HL-60 (cell line): ENCODE results near the gene COL18A1.
"Not testable (repeated sequence)": the region's sequence is repeated elsewhere in the genome, so short reads cannot be mapped to it uniquely, and the experiment has no call there.

Experiments used
- DNase-seq, 2 experiments: peaks; one replicate each; pipeline ENCODE4 v3.0.0-alpha.2; 2010 to 2020; ENCODE audit warnings: low read depth in 1 of 2, low spot score in 1 of 2
- H3K27ac ChIP-seq: fragments of 250-450 bp; sonication (Bioruptor Pico); replicated peaks from 2 replicates; pipeline ENCODE4 v1.5.1; 2020; ENCODE audit warnings: mild to moderate bottlenecking, moderate library complexity
- H3K27me3 ChIP-seq: fragments of 250-450 bp; sonication (Bioruptor Pico); 2 replicates; pipeline ENCODE4 v1.5.1; 2021; ENCODE audit warnings: mild to moderate bottlenecking, moderate library complexity; ENCODE audit not compliant: insufficient read depth, poor library complexity, severe bottlenecking
- H3K4me3 ChIP-seq: replicated peaks from 2 replicates; pipeline ENCODE4 v1.5.1; 2011; ENCODE audit warnings: mild to moderate bottlenecking, control low read depth, low read length; ENCODE audit not compliant: insufficient read depth
- CTCF ChIP-seq: IDR thresholded peaks from one replicate; pipeline ENCODE4 v1.5.1; 2011; ENCODE audit warnings: low read length, control low read depth, inconsistent platforms; ENCODE audit not compliant: insufficient read depth
- GABPA ChIP-seq: IDR thresholded peaks from 2 replicates; pipeline ENCODE4 v1.6.1; 2012; ENCODE audit warnings: low read depth
- POLR2AphosphoS5 ChIP-seq: IDR thresholded peaks from 2 replicates; pipeline ENCODE4 v1.6.1; 2012; ENCODE audit warnings: low read depth
- REST ChIP-seq: IDR thresholded peaks from 2 replicates; pipeline ENCODE4 v1.6.1; 2012; ENCODE audit warnings: low read depth; ENCODE audit not compliant: insufficient replicate concordance
- SPI1 ChIP-seq: IDR thresholded peaks from 2 replicates; pipeline ENCODE4 v1.6.1; 2012; ENCODE audit warnings: low read depth, mild to moderate bottlenecking, borderline replicate concordance

Gene COL18A1

GRCh38 chr21:45362077-45362747 is 42.8 kb upstream of the COL18A1 start:
- no peak for DNase-seq
- H3K27me3 ChIP-seq, result peaks cover under 1% of the 10 kb centered on the region
- H3K4me3 ChIP-seq, result no peak overlapping the region
- TF ChIP-seq GABPA (no peak), SPI1 (no peak), POLR2AphosphoS5 (no peak), CTCF (no peak), REST (no peak)
- H3K27ac ChIP-seq, result no peak overlapping the region

GRCh38 chr21:45362748-45363145 is 42.2 kb upstream of the COL18A1 start:
- no peak for DNase-seq
- Histone ChIP-seq H3K4me3 (no peak overlapping the region), H3K27me3 (peaks cover 2% of the 10 kb centered on the region), H3K27ac (no peak overlapping the region)
- no peak for TF ChIP-seq GABPA
- TF ChIP-seq POLR2AphosphoS5, result no peak
- no peak for TF ChIP-seq CTCF
- no peak for TF ChIP-seq REST
- TF ChIP-seq SPI1, result no peak

- not testable (repeated sequence) for H3K27ac ChIP-seq, H3K27me3 ChIP-seq, DNase-seq, H3K4me3 ChIP-seq
Observed at GRCh38 chr21:45363272-45363671, 41.7 kb upstream of the COL18A1 start.

- Histone ChIP-seq H3K4me3 (no peak overlapping the region), H3K27ac (no peak overlapping the region), H3K27me3 (peaks cover 2% of the 10 kb centered on the region)
- no peak for TF ChIP-seq POLR2AphosphoS5
- TF ChIP-seq REST, result no peak
- TF ChIP-seq CTCF, result no peak
- no peak for TF ChIP-seq GABPA
- no peak for TF ChIP-seq SPI1
- DNase-seq, result peak in 1 of 2 experiments; percentile 15
Observed at GRCh38 chr21:45363921-45364467, 41.0 kb upstream of the COL18A1 start.
